Transverse colon (tissue), 4 donors: ENCODE data around the gene ARHGAP6.

ENCODE experiments used
- POLR2AphosphoS5 ChIP-seq, 3 donors: sonication (generic); formaldehyde crosslinking; IDR thresholded peaks; one replicate each; pipeline ENCODE4 v1.6.1; 2016; ENCODE audit warnings: antibody characterized with exemption in 3 of 3
- TF ChIP-seq, protein P1 (sequence below), 5 experiments: fragments of 200-600 bp in 3 of 5; fragments of 450-650 bp in 2 of 5; sonication (generic) in 3 of 5; IDR thresholded peaks; 1 replicate in 2 of 5; 2 replicates in 3 of 5; pipeline ENCODE4 v1.5.1; 2016 to 2017; ENCODE audit warnings: antibody characterized with exemption in 5 of 5, inconsistent platforms in 3 of 5, mild to moderate bottlenecking in 2 of 5, moderate library complexity in 1 of 5

DNA sequence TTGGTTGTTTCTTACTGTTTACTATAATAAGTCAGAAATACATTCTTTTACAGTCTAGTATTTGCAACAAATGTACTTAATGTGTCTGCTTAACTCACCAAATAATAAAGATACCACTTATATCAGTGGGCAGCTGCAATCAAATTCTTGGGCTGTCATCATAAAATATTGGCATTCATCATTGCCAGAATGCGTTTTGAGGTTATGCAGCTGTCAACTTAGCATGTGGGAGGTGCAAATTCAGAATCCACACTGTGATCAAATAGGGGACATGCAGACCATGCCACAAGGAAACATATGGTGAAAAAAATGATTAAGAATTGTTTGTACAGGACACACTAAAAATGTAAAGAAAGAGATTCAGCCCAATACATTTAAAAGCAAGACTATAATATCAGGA, 468.0 kb downstream of the ARHGAP6 start:
- TF ChIP-seq, protein P1, sequence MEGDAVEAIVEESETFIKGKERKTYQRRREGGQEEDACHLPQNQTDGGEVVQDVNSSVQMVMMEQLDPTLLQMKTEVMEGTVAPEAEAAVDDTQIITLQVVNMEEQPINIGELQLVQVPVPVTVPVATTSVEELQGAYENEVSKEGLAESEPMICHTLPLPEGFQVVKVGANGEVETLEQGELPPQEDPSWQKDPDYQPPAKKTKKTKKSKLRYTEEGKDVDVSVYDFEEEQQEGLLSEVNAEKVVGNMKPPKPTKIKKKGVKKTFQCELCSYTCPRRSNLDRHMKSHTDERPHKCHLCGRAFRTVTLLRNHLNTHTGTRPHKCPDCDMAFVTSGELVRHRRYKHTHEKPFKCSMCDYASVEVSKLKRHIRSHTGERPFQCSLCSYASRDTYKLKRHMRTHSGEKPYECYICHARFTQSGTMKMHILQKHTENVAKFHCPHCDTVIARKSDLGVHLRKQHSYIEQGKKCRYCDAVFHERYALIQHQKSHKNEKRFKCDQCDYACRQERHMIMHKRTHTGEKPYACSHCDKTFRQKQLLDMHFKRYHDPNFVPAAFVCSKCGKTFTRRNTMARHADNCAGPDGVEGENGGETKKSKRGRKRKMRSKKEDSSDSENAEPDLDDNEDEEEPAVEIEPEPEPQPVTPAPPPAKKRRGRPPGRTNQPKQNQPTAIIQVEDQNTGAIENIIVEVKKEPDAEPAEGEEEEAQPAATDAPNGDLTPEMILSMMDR (IDR thresholded peaks at IDR 0.05): no peak
- TF ChIP-seq POLR2AphosphoS5 (IDR thresholded peaks at IDR 0.05): no peak
